ENCODE measurements around the gene ZP3.
"Not testable (repeated sequence)": the region's sequence is repeated elsewhere in the genome, so short reads cannot be mapped to it uniquely, and the experiment has no call there.

DNA sequence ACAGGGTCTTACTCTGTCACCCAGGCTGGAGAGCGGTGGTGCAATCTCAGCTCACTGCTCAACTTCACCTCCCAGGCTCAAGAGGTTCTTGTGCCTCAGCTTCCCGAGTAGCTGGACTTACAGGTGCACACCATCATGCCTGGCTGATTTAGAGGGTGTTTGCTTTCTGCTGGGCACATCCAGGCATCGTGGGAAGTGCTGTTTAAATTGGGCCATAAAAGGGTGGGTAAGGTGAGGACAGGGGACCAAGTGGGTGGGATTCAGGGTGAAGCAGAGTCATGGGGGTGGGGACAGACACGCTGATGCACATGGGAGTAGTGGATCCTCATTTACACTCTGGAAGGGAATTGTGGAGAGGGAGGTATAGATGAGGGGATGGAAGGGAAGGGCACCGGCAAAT is 40.2 kb downstream of the ZP3 start:
- TF ChIP-seq, protein P1, sequence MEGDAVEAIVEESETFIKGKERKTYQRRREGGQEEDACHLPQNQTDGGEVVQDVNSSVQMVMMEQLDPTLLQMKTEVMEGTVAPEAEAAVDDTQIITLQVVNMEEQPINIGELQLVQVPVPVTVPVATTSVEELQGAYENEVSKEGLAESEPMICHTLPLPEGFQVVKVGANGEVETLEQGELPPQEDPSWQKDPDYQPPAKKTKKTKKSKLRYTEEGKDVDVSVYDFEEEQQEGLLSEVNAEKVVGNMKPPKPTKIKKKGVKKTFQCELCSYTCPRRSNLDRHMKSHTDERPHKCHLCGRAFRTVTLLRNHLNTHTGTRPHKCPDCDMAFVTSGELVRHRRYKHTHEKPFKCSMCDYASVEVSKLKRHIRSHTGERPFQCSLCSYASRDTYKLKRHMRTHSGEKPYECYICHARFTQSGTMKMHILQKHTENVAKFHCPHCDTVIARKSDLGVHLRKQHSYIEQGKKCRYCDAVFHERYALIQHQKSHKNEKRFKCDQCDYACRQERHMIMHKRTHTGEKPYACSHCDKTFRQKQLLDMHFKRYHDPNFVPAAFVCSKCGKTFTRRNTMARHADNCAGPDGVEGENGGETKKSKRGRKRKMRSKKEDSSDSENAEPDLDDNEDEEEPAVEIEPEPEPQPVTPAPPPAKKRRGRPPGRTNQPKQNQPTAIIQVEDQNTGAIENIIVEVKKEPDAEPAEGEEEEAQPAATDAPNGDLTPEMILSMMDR (IDR thresholded peaks at IDR 0.05): not testable (repeated sequence)
- TF ChIP-seq POLR2AphosphoS5, POLR2A (IDR thresholded peaks at IDR 0.05): not testable (repeated sequence)
